ENCODE measurements around the gene PPP1R1B.

- no peak for TF ChIP-seq EZH2 (IDR thresholded peaks at IDR 0.05; ENCODE audit: low read length)
- TF ChIP-seq, protein P1, sequence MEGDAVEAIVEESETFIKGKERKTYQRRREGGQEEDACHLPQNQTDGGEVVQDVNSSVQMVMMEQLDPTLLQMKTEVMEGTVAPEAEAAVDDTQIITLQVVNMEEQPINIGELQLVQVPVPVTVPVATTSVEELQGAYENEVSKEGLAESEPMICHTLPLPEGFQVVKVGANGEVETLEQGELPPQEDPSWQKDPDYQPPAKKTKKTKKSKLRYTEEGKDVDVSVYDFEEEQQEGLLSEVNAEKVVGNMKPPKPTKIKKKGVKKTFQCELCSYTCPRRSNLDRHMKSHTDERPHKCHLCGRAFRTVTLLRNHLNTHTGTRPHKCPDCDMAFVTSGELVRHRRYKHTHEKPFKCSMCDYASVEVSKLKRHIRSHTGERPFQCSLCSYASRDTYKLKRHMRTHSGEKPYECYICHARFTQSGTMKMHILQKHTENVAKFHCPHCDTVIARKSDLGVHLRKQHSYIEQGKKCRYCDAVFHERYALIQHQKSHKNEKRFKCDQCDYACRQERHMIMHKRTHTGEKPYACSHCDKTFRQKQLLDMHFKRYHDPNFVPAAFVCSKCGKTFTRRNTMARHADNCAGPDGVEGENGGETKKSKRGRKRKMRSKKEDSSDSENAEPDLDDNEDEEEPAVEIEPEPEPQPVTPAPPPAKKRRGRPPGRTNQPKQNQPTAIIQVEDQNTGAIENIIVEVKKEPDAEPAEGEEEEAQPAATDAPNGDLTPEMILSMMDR (optimal IDR thresholded peaks at IDR 0.05 in 1 of 3, IDR thresholded peaks at IDR 0.05 in 1 of 3, conservative IDR thresholded peaks at IDR 0.05 in 1 of 3; ENCODE audit: extremely low read depth in 1 of 3, insufficient read depth in 2 of 3, low read length in 3 of 3) = no peak
Measured at GRCh38 chr17:39611401-39612112, 15.2 kb upstream of the PPP1R1B start.
